Stimulated activated CD4-positive, alpha-beta T cell treated with anti-CD3 and anti-CD28 coated beads, Interleukin-12 subunit alpha, Interleukin-12 subunit beta, amount 100 ng/mL, for 48 hours (primary cell): ENCODE measurements around the gene SRSF5.
"Not testable (repeated sequence)": the region's sequence is repeated elsewhere in the genome, so short reads cannot be mapped to it uniquely, and the experiment has no call there.

Source experiments
- DNase-seq, 3 donors: peaks; one replicate each; pipeline ENCODE4 v3.0.0-alpha.2; 2020; ENCODE audit warnings: low read depth in 2 of 3, low spot score in 1 of 3

Gene SRSF5

GRCh38 chr14:69766984-69767368 is at the start of gene SRSF5:
TSS of gene SRSF5 (plus strand) at chr14:69767142. CDS start at chr14:69768157, 1,015 bp downstream.
- peak; percentile 90 to 93 (median 90) for DNase-seq

GRCh38 chr14:69718614-69719013 is 48.3 kb upstream of the SRSF5 start:
- DNase-seq, result not testable (repeated sequence)

- DNase-seq, result no peak
These were observed 47.4 kb upstream of the SRSF5 start for GRCh38 chr14:69719501-69719951.

- DNase-seq, result no peak
These were observed 46.0 kb upstream of the SRSF5 start for GRCh38 chr14:69720912-69721311.

- peak; percentile 66 to 90 (median 75) for DNase-seq
These were observed 40.0 kb upstream of the SRSF5 start for GRCh38 chr14:69726761-69727511.

GRCh38 chr14:69727860-69728259 is 39.1 kb upstream of the SRSF5 start:
- no peak for DNase-seq

- not testable (repeated sequence) for DNase-seq
These were observed 34.9 kb upstream of the SRSF5 start for GRCh38 chr14:69731919-69732598.

- not testable (repeated sequence) for DNase-seq
These were observed 30.5 kb upstream of the SRSF5 start for GRCh38 chr14:69736405-69736804.

GRCh38 chr14:69741055-69741454 is 25.9 kb upstream of the SRSF5 start:
- DNase-seq, result no peak

GRCh38 chr14:69749956-69750355 is 17.0 kb upstream of the SRSF5 start:
- no peak for DNase-seq

GRCh38 chr14:69750495-69750894 is 16.4 kb upstream of the SRSF5 start:
- DNase-seq, result no peak

GRCh38 chr14:69752773-69753172 is 14.2 kb upstream of the SRSF5 start:
- DNase-seq, result no peak

- DNase-seq, result no peak
These were observed 13.1 kb upstream of the SRSF5 start for GRCh38 chr14:69753860-69754259.

- DNase-seq, result no peak
These were observed 12.5 kb upstream of the SRSF5 start for GRCh38 chr14:69754487-69754886.

- no peak for DNase-seq
These were observed 11.6 kb upstream of the SRSF5 start for GRCh38 chr14:69755296-69755695.

- no peak for DNase-seq
These were observed 11.2 kb upstream of the SRSF5 start for GRCh38 chr14:69755784-69756183.

- DNase-seq, result no peak
These were observed 10.6 kb upstream of the SRSF5 start for GRCh38 chr14:69756298-69756697.

- DNase-seq, result no peak
These were observed 6.1 kb upstream of the SRSF5 start for GRCh38 chr14:69760810-69761209.

GRCh38 chr14:69763761-69764510 is 3.0 kb upstream of the SRSF5 start:
- peak; percentile 21 to 31 (median 30) for DNase-seq

- DNase-seq, result peak; percentile 88 to 92 (median 92)
These were observed 542 bp downstream of the SRSF5 start for GRCh38 chr14:69767369-69767999.

GRCh38 chr14:69768873-69769272 is 1.9 kb downstream of the SRSF5 start:
- no peak for DNase-seq
